Measurements from ENCODE around the gene RNF214.

Gene RNF214

GRCh38 chr11:117195761-117196160, 36.7 kb upstream of the RNF214 start:
- no peak overlapping the region for H3K9ac ChIP-seq (ENCODE audit: low read length)

DNA sequence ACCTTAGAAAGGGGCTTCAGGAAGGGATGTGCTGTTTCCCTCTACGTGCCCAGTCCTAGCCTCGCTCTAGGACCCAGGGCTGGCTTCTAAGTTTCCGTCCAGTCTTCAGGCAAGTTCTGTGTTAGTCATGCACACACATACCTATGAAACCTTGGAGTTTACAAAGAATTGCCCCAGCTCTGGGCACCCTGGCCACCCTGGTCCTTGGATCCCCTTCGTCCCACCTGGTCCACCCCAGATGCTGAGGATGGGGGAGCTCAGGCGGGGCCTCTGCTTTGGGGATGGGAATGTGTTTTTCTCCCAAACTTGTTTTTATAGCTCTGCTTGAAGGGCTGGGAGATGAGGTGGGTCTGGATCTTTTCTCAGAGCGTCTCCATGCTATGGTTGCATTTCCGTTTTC, 35.5 kb upstream of the RNF214 start:
- no peak overlapping the region for H3K4me2 ChIP-seq (ENCODE audit: low read length)
- peaks cover 10% of the 10 kb centered on the region for H3K36me3 ChIP-seq (replicated peaks; ENCODE audit: low read depth, low read length)
- no peaks in the 10 kb centered on the region for H3K27me3 ChIP-seq (ENCODE audit: low read depth, low read length)
- no peaks in the 10 kb centered on the region for H3K79me2 ChIP-seq (ENCODE audit: low read length)
- no peak overlapping the region for H2AFZ ChIP-seq (ENCODE audit: low read depth, low read length)
- H3K9me3 ChIP-seq (ENCODE audit: insufficient read depth, low read length) = no peaks in the 10 kb centered on the region
- H4K20me1 ChIP-seq (ENCODE audit: insufficient read depth, low read length) = no peaks in the 10 kb centered on the region
- no peak overlapping the region for H3K4me3 ChIP-seq (ENCODE audit: low read length)
- TF ChIP-seq, protein P1, sequence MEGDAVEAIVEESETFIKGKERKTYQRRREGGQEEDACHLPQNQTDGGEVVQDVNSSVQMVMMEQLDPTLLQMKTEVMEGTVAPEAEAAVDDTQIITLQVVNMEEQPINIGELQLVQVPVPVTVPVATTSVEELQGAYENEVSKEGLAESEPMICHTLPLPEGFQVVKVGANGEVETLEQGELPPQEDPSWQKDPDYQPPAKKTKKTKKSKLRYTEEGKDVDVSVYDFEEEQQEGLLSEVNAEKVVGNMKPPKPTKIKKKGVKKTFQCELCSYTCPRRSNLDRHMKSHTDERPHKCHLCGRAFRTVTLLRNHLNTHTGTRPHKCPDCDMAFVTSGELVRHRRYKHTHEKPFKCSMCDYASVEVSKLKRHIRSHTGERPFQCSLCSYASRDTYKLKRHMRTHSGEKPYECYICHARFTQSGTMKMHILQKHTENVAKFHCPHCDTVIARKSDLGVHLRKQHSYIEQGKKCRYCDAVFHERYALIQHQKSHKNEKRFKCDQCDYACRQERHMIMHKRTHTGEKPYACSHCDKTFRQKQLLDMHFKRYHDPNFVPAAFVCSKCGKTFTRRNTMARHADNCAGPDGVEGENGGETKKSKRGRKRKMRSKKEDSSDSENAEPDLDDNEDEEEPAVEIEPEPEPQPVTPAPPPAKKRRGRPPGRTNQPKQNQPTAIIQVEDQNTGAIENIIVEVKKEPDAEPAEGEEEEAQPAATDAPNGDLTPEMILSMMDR (IDR thresholded peaks at IDR 0.05; ENCODE audit: low read depth, low read length) = no peak
- no peak for TF ChIP-seq EZH2phosphoT487 (IDR thresholded peaks at IDR 0.05; ENCODE audit: low read depth)
- no peak overlapping the region for H3K9ac ChIP-seq (ENCODE audit: low read length)
- H3K4me1 ChIP-seq (ENCODE audit: low read length) = no peaks in the 10 kb centered on the region
- no peak overlapping the region for H3K27ac ChIP-seq (ENCODE audit: low read length)

More at GRCh38 chr11:117195761-117196160, 36.7 kb upstream of the RNF214 start:
- no peak overlapping the region for H2AFZ ChIP-seq (ENCODE audit: low read depth, low read length)
- no peaks in the 10 kb centered on the region for H3K4me1 ChIP-seq (ENCODE audit: low read length)
- no peak overlapping the region for H3K4me2 ChIP-seq (ENCODE audit: low read length)
- peaks cover 13% of the 10 kb centered on the region for H3K36me3 ChIP-seq (replicated peaks; ENCODE audit: low read depth, low read length)
- no peak for TF ChIP-seq EZH2phosphoT487 (IDR thresholded peaks at IDR 0.05; ENCODE audit: low read depth)
- no peaks in the 10 kb centered on the region for H3K9me3 ChIP-seq (ENCODE audit: insufficient read depth, low read length)
- H3K27ac ChIP-seq (ENCODE audit: low read length) = no peak overlapping the region
- H3K4me3 ChIP-seq (ENCODE audit: low read length) = no peak overlapping the region
- no peaks in the 10 kb centered on the region for H3K79me2 ChIP-seq (ENCODE audit: low read length)
- H3K27me3 ChIP-seq (ENCODE audit: low read depth, low read length) = no peaks in the 10 kb centered on the region
- H4K20me1 ChIP-seq (ENCODE audit: insufficient read depth, low read length) = no peaks in the 10 kb centered on the region

GRCh38 chr11:117197516-117198456, 34.7 kb upstream of the RNF214 start:
- Histone ChIP-seq H3K36me3 (replicated peaks; ENCODE audit: low read depth, low read length) (peaks cover 7% of the 10 kb centered on the region), H3K79me2 (ENCODE audit: low read length) (no peaks in the 10 kb centered on the region), H3K9me3 (ENCODE audit: insufficient read depth, low read length) (no peaks in the 10 kb centered on the region), H3K4me2 (ENCODE audit: low read length) (no peak overlapping the region), H3K27ac (ENCODE audit: low read length) (no peak overlapping the region), H2AFZ (ENCODE audit: low read depth, low read length) (no peak overlapping the region), H3K9ac (ENCODE audit: low read length) (no peak overlapping the region), H4K20me1 (ENCODE audit: insufficient read depth, low read length) (no peaks in the 10 kb centered on the region), H3K4me3 (ENCODE audit: low read length) (no peak overlapping the region), H3K27me3 (ENCODE audit: low read depth, low read length) (no peaks in the 10 kb centered on the region), H3K4me1 (ENCODE audit: low read length) (no peaks in the 10 kb centered on the region)
- TF ChIP-seq, protein P1 (IDR thresholded peaks at IDR 0.05; ENCODE audit: low read depth, low read length) = peak; percentile 44
- TF ChIP-seq EZH2phosphoT487 (IDR thresholded peaks at IDR 0.05; ENCODE audit: low read depth) = no peak

- Histone ChIP-seq H3K79me2 (ENCODE audit: low read length) (no peaks in the 10 kb centered on the region), H3K36me3 (replicated peaks; ENCODE audit: low read depth, low read length) (peaks cover 3% of the 10 kb centered on the region), H3K4me3 (ENCODE audit: low read length) (no peak overlapping the region), H3K27me3 (ENCODE audit: low read depth, low read length) (no peaks in the 10 kb centered on the region), H3K9ac (ENCODE audit: low read length) (no peak overlapping the region), H3K9me3 (ENCODE audit: insufficient read depth, low read length) (no peaks in the 10 kb centered on the region), H3K27ac (ENCODE audit: low read length) (no peak overlapping the region), H2AFZ (ENCODE audit: low read depth, low read length) (no peak overlapping the region), H3K4me1 (ENCODE audit: low read length) (no peaks in the 10 kb centered on the region), H3K4me2 (ENCODE audit: low read length) (no peak overlapping the region), H4K20me1 (ENCODE audit: insufficient read depth, low read length) (no peaks in the 10 kb centered on the region)
- TF ChIP-seq, protein P1 (IDR thresholded peaks at IDR 0.05; ENCODE audit: low read depth, low read length) = no peak
- TF ChIP-seq EZH2phosphoT487 (IDR thresholded peaks at IDR 0.05; ENCODE audit: low read depth) = no peak
Measured at GRCh38 chr11:117198613-117199012, 33.9 kb upstream of the RNF214 start.
